DMS153 (cell line): ENCODE data around the gene GOSR2.

ENCODE experiments used
- DNase-seq: peaks from one replicate; lab custom pipeline; 2025; lab: John Stamatoyannopoulos, UW

Gene GOSR2

DNA sequence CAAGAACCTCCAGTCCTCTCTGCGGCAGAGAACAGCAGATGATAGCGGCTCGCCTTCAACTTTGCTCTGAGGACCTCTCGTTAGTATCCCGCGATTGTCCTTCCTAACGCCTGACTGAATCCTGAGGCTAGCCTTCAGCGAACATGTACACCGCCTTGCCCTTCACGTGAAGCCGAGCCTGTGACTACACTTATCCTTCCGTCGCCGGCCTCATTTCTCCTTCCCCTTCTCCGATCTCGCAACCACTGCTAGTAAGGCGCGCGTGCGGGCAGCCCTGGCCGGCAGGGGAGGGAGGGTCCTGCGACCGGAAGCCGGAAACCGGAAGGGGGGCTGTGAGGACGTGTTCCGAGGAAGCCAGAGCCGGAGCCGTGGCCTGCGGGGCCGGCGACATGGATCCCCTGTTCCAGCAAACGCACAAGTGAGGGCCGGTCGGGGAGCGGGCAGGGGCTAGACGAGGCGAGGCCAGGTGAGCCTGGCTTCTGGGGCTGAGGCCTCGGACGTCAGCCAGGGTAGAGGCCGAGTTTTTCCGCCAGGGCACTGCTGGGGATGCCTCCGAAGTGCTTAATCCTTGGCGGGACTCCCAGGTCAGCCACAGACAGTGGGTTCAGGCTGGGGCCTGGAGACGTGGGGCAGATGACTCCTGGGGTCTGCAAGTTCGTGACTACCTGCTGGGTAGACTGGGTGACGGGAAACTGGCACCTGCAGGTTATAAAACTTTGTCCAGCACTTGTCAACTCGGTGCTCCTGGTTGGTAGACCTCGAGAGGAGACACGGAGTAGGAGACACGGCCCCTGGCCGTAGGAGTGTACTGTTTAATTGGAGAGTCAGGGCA, at the start of gene GOSR2:
TSS of gene GOSR2 (plus strand) at position 357 of the 832 bp plus-strand sequence. CDS start at position 390, 33 bp downstream.
- DNase-seq: peak; percentile 78

DNA sequence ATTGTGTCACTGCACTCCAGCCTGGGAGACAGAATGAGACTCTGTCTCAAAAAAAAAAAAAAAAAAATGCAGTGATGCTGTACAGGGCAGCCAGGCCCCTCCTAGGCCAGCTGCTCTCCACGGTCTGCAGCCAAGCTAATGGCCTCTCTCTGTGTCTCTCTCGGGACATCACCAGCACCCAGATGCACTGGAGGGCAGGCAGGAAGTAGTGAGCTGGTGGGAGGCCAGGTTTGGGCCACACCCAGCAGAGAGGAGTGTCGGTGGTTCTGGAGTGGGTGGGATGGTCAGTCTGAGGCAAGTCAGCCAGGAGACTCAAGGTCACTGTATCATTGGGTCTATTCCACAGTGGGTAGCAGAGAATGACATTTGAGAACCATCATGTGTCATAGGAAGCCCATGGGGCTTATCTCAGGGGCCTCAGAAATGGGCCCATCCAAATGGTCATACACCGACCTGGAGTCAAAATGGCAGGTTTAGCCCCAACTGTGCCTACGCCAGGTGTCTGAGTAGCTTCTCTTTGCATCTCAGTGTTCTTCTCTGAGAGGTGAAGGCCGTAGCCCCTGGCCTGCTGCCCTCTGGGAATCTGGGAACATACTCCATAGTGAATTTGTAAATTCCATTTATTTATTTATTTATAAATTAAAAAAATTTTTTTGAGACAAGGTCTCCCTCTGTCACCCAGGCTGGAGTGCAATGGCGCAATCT, 48.9 kb upstream of the GOSR2 start:
- no peak for DNase-seq

DNA sequence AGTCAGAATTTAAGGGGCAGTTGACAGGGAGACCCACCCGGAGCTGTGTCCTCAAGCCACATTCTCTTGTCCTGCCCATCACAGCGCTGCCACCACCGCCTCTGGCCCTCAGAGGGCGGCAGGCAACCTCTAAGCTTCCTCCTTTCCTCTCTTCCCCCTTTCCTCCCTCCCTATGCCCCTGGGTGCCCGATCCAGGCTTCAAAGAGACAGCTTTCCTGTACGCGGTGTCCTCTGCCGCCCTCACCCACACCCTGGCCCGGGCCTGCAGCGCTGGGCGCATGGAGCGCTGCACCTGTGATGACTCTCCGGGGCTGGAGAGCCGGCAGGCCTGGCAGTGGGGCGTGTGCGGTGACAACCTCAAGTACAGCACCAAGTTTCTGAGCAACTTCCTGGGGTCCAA, 48.1 kb upstream of the GOSR2 start:
- DNase-seq: no peak

DNA sequence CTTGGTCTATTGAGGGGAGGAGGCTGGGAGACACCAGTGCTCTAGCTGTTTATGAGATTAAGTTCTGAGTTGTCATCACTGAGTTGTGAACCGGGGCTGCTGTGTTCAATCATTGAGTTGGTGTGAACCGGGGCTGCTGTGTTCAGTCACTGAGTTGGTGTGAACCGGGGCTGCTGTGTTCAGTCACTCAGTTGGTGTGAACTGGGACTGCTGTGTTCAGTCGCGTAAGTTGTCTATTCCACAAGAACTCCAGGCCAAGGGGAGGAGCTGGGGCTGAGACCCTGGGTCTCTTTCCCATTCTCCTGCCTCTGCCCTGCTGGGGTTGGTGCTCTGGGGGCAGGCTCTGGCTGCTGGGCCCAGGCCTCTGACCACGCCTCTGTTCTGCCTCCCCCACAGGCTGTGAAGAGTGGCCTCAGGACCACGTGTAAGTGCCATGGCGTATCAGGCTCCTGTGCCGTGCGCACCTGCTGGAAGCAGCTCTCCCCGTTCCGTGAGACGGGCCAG, 47.1 kb upstream of the GOSR2 start:
- DNase-seq: no peak

DNA sequence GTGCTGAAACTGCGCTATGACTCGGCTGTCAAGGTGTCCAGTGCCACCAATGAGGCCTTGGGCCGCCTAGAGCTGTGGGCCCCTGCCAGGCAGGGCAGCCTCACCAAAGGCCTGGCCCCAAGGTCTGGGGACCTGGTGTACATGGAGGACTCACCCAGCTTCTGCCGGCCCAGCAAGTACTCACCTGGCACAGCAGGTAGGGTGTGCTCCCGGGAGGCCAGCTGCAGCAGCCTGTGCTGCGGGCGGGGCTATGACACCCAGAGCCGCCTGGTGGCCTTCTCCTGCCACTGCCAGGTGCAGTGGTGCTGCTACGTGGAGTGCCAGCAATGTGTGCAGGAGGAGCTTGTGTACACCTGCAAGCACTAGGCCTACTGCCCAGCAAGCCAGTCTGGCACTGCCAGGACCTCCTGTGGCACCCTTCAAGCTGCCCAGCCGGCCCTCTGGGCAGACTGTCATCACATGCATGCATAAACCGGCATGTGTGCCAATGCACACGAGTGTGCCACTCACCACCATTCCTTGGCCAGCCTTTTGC, 46.5 kb upstream of the GOSR2 start:
- peak; percentile 72 for DNase-seq

DNA sequence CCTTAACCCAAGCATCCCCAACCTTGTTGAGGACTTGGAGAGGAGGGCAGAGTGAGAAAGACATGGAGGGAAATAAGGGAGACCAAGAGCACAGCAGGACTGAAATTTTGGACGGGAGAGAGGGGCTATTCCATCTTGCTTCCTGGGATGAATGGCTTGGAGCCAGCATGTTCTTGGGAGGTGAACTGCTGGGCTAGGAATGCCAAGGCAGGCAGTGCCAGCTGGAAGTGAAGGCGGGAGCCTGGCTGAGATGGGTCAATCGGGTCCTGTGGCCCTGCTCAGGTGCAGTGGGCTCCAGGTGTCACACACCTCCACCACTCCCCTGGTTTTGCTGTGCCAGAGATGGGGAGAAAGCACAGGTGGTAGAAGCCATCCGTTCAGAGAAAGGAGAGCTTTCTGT, 46.0 kb upstream of the GOSR2 start:
- no peak for DNase-seq

DNA sequence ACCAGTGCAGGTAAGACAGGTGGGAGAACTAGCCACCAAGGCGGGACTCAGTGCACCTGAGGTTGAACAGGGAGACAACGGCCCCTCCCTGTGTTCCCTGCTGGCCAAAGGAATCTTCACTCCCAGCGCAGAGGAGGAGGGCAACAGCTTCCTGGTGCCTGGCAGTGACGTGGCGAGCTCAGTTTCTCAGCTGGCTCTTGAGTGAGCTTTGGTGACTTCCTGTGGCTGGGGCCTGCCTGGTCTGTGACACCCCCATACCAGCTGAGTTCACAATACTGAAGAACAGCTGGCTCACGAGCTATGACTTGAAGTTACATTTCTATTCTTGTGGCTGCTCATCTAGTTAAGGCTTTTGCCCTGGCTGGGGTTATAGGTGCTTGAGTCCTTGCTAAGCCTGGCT, 45.5 kb upstream of the GOSR2 start:
- DNase-seq: no peak

DNA sequence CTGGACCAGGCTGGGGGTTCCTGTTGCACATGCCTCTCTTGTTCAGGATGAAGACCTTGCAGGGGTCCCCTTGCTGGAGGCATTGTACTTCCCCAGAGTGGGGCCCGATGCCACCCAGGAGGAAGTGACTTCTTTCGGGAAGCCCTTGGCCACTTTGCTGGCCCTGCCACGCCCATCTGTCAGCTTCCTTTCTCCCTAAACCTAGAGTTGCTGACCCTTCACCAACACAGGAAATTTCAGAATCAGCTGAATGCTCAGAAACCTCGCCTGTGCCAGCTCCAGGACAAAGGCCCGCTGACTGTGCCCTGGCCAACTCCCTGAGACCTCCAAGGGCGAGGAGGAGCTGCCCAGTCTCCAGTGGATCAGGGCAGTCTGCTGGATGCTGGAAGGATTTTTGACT, 44.9 kb upstream of the GOSR2 start:
- no peak for DNase-seq

DNA sequence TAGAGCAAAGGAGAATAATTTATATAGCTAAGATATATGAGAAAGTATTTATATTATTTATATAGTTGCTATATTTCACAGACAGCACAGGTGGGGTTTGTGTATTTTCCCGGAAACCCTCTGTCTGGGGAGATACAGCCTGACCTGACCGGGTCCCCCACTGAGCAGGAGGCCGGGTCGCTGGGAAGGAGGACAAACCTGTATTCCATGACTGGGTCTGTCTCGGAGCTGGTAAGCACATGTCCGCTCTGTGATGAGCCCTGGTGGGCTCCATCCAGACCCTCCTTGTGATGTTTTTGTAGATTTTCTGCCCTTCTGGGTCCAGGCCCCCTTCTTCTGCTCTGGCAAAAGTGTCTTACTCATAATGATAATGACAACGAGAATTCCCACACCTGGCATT, 43.9 kb upstream of the GOSR2 start:
- DNase-seq: no peak

DNA sequence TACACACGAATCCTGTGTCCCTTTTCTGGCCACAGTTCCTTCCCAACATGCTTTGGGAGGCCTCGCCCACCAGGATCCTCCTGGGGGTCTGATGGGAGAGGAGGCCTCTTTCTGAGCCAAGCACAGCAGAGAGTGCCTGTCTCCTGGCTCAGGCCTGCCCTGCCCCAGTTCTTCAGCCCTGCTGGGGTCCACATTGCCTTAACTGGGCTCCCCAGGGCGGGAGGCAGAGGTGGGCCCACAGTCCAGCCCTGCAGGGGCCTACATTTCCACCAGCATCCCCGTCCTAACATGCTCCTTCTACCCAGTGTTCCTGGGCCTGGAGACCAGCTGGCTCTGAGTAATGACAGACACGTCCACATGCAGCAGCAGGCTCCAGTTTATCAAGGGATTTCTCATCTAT, 41.9 kb upstream of the GOSR2 start:
- DNase-seq: no peak

DNA sequence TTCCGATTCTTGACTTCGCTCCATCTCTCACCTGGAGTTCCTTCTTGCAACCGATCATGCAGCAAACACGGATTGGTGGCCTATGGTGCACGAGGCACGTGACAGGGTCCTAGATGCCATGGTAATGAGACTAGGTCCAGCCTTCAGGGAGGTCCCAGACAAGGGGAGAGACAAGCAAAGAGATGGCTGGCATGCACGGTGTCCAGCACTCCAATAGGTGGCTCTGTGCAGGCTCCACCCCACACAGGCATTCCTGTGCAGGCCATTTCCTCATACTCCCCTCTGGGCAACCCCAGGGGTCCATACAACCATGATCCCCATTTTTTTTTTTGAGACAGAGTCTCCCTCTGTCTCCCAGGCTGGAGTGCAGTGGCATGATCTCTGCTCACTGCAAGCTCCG, 40.3 kb upstream of the GOSR2 start:
- DNase-seq: no peak

DNA sequence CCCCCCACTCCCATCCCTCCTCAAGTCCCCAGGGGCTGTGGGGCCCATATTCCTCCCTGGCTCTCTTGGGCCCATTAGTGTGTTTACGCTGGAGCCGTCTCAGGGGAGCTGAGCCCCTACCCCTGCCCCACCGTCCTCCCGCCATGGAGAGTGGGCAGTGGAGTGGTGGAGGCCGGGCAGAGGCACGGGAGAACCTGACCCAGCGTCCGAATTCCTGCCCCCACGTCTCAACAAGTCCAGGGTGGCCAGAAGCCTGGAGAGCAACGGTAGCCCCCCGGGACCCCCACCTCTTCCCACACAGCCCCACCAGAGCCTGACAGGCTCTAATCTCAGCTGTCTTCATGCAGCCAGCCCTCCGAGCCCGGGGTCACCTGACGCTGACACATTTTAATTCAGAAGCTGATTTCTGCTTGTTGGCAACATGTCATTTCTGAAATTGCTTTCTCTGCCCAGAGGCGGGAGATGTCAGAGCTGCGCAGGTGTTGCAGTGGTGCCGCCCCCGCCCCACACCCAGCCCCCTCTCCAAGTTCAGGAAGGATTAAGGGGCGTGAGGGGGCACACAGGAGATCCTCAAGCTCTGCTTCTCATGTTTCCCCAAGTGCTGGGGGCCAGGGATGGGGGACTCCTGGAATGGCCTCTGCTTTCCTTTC, 39.0 kb upstream of the GOSR2 start:
- DNase-seq: no peak

DNA sequence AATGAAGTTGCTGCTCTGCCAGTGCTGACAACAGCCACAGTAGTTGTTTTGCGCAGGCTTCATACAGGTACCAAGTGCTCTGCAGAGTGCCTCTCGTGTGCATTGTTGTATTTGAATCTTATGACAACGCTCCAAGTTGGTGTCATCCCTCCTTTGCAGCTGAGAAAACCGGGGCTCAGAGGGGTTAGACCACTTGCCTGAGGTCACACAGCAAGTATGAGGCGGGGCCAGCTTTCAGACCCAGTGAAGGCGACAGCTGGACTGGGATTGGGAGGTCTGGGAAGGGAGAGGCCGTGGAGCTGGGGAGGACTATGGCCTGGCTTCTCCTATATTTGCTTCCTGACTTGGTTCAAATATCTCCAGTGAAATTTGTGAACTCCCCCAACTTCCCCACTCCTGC, 38.4 kb upstream of the GOSR2 start:
- DNase-seq: no peak

DNA sequence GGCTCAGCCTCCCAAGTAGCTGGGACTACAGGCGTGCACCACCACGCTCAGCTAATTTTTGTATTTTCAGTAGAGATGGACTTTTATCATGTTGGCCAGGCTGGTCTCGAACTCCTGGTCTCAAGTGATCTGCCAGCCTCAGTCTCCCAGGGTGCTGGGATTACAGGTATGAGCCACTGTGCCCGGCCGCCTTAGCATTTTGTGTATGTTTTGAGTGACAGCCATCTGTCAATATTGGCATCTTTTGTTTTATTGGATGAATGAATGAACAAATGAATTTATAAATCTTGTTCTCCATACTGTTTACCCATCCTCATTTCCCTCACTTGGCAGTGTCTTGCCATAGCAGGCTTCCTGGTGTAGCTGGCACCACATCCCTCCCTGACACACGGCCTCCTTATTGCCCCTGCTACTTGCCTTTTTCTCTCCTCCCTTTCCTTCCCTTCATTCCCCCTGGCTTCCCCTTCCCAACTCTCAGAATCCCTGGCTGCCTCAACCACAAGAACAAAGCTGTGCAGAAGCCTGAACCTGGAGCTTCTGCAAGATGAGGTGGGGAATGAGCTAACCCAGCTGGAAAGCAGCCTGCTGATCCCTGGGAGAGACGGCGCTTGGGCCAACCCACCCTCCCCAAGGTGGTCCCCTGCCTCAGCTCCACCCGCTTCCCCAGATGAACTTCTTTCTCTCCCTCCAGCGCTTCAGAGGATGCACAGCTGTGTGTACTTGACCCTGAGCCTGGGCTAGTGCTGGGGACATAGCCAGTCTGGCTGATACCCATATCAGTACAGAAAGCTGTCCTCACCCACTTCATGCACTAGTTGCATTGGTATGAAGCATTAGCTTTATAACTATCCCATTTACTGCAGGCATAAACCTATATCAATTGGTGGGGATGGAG, 37.3 kb upstream of the GOSR2 start:
- DNase-seq: no peak

DNA sequence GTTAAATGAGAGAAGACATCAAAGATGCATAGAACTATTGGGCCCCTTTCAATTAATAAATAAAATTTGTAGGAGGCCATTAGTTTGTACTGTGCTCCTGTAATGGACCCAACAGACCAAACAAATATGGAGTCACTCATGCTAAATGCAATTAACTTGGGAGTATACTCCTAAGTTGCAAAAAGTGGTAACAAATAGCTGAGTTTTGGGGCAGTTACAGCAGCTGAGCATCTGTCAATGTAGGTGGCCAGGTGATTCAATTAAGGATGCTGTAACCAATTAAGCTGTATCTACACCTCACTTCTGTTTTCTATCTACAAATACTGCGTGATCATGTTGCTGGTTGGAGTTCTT, 36.7 kb upstream of the GOSR2 start:
- no peak for DNase-seq

DNA sequence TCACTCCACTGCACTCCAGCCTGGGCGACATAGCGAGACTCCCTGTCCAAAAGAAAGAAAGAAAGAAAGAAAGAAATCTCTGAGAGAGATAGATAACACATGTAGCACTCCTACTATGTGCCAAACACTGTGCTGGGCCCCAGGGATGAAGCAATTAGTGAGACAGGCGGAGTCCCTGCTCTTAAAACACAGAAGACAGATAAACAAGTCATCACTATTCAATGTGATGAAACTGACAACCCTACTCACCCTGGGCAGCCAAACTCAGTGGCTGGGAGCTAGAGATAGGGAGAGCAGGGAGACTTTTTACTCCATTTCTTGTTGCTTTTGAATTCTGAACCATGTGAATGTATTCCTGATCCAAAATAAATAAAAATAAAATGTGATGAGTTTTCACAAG, 35.2 kb upstream of the GOSR2 start:
- DNase-seq: no peak

DNA sequence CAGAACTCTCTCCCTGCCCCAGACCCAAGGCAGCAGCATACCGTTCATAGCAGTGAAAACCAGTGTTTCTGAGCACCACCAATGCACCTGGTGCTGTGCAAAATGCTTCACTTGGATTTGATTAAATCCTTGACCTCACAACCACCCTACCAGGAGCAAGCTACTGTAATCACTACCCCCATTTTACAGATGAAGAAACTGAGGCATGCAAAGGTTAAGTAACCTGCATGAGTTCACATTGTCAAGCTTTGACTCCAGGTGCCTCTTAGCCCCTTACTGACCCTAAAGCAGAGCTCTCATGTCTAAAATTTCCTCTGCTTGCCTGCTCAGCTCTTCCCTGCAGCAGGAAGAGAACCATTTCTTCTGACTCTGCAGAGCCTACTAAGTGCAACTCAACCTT, 34.2 kb upstream of the GOSR2 start:
- no peak for DNase-seq

DNA sequence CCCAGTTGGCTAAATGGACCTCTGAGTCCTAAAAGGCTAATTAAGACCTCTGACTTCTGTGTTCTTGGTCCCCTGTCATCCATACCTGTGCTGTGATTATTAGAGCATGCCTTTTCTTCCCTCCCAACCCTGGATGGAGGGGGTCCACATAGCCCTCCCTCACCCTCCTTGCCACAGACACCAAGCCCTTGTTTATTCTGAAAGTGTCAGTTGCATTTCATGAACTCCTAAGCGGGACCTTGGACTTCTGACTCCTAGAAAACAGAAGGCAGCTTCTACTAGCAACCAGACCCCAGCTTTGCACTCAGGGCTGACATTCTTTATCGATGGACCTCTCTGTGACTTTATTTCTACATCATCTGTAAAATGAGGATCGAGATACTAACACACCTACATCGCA, 33.4 kb upstream of the GOSR2 start:
- DNase-seq: no peak

DNA sequence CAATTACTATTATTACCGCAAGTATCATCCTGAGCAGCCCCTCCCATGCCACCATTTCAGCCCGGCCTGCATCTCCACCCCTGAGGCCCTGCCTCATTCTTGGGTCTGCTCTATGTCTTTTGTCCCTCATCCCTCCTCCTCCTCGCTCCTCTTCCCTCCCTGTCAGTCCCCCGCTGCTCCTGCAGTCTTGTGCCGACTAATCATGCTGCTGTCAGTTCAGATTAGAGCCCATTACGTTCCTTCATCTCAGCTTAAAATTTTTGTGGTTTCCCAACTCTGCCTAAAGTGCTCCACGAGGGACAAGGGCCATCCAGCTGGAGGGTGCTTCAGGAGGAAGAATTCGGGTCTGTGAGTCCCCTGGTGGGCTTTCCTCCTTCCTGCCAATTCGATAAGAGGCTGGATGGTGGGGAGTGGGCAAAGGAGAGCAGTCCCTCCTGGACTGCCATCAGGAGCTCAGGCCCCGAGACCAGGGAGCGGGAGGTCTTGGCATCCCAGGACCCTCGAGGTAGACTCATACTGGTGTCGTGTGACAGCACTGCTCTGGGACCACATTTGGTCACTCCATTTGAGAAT, 32.9 kb upstream of the GOSR2 start:
- no peak for DNase-seq

DNA sequence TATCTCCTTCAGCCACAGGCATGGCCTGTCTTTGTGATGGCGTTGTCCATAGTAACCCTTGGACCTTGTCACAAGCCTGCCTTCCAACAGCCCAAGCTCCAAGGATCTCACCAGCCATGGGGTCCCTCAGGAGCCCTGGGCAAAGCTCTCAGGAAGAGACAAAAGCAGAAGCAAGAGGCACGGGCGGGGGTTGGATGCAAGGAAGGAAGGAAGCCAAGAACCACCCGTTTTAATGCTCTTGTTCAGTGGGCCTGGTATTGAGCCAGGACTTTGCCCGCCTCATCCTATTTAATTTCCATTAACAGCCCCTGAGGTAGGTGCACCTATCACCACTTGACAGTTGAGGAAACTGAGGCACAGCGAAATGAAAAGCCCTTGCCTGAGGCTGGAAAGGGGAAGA, 32.3 kb upstream of the GOSR2 start:
- DNase-seq: no peak

DNA sequence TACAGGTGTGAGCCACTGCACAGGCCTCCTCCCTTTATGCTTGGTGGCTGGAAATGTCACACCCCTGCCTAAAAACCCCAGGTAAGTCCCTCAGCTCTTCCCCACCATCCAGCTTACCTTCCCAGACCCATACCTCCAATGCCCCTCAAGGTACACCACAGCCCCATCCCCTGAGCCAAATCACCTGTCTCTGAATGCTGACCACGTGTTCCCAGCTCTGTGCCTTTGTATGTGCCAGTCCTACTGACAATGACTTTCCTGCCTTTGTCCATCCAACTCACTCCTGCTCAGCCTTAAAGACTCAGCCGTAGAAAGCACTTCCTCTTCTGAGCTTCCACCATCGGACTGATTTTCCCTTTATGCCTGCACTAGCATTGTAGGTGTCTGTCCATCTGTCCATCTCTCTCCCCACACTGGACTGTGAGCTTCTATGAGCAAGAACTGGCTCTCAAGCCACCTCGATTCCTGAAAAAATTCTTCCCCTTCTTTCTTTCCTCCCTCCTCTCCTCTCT, 30.7 kb upstream of the GOSR2 start:
- no peak for DNase-seq
